ENCODE results near the gene SLX9.
"Not testable (repeated sequence)": the region's sequence is repeated elsewhere in the genome, so short reads cannot be mapped to it uniquely, and the experiment has no call there.

Gene SLX9

DNA sequence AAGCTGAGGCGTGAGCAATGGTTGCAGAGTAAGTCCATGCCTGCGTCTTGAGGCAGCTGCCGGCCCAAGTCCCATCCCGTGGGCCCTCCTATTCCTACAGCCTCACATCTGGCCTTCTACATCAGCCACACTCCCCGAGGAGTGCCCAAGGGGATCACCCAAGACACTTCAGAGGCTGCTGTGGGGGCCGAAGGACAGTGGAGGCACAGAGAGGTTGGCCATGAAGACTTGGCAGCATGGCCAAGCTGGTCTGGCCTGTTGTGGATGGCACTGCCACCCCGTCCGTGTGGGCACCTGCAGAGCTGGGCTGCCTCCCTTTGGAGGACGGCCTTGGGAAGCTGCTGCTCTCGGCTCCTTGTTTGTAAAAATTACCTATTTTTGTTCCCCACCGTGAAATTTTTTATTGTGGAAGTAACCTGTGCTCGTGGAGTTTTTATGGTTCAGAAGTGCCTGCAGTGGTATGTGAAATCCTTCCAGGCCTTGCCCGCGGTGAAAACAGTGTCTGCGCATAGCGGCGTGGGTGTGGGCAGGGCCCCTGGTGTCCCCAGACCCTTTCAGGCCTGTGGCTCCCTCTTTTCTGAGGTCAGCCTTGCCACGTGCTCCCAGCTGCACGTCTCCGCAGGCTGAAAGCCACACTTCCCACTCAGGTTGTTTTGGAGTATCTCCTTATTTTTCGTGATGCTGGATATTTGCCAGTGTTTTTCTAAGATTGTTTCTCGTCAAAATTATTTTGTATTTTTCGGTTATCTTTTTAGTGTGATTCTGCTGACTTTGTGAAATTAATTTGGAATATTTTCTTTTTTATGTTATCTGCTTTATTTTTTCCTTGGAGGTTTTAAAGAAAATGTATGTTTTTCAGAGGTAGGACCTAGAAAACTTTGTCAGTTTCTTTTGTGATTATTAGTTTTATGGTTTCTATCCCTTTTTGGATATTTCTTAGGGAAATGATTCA, 20.6 kb downstream of the SLX9 start:
- no peak for DNase-seq (ENCODE audit: low read depth)

DNA sequence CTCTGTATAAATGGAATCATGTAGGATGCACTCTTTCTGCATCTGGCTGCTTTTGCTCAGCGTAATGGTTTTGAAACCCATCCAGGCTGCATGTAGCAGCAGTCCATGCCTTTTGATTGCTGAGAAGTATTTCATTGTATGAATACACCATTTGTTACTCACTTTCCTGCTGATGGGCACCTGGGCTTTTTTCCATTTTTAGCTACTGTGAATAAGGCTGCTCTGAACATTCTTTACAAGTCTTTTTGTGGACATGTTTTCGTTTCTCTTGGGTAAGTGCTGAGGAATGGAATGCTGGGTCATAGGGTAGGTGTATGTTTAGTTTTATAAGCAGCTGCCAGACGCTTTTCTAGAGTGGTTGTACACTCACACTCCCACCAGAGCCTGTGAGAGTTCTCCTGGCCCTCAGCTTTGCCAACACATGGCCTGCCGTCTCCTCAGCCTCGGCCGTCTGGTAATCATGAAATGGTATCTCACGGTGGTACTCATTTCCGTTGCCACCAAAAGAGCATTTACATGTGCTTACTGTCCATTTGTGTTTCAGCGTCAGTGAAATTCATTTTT, 22.7 kb downstream of the SLX9 start:
- peak; percentile 94 for DNase-seq (ENCODE audit: low read depth)

GRCh38 chr21:44964381-44964780, 24.6 kb downstream of the SLX9 start:
- DNase-seq (ENCODE audit: low read depth), result no peak

DNA sequence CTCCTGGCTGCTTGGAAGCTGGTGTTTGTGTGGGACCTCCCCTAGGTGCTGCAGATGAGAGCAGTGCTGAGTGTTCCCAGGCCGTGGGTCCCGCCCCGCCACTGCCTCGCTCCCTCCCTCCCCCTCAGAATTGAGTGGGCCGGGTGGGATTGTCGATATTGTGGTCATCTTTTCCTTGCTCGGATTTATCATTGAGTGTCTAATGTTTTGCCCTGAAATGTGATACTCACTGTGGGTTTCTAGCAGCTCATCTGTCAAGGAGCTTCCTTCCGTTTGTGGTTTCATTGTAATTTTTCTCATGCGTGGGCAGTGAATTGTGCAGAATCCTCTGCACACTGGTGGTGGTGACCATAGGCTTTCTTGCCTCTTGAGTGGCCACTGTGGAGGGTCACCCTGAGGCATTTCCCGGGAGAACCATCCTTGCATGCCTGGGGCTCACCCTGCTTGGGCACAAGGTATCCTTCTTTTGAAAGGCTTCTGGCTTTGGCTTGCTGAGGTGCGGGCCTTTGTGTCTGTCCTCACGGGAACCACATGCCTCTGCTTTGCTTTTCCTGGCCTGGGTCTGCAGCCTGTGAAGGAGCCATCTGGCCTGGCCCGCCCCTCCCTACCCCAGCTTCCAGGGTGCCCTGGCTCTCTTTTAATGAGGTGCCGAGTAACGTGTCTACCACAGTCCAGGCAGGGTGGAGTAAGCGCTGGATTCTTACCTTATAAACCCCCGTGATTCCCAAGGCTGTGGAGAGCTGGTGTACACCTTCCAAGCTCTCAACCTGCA, 25.6 kb downstream of the SLX9 start:
- DNase-seq (ENCODE audit: low read depth), result peak; percentile 63

- no peak for DNase-seq (ENCODE audit: low read depth)
Observed at GRCh38 chr21:44966135-44967081, 26.6 kb downstream of the SLX9 start.

GRCh38 chr21:44967082-44968047, 27.5 kb downstream of the SLX9 start:
- no peak for DNase-seq (ENCODE audit: low read depth)

DNA sequence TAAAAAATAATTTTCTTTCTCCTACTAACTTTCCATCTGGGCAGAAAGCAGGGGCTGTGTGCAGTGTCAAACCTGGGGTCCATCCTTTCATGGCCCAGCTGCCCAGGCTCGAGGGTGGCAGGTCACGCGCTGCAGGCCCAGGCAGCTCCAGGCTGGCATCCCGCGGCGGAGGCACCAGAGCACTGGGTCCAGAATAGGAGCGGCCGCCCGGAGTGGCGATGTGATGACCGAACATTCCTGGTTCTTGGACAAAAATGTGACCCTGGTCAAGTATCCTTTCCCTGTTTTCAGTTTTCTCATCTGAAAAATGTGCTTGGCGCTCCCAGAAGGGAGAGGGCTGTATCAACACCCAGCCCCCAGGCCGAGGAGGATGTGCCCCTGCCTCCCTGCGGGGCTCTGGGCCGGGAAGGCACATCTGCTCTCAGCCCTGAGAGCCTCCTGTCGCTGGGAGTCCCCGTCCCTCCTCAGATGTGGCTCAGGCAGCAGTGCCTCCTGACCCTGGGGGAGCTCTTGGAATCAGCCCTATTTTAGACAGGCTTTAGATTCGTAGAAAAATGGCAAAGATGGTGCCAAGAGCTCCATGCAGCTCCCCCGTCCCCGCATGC, 29.3 kb downstream of the SLX9 start:
- no peak for DNase-seq (ENCODE audit: low read depth)

DNA sequence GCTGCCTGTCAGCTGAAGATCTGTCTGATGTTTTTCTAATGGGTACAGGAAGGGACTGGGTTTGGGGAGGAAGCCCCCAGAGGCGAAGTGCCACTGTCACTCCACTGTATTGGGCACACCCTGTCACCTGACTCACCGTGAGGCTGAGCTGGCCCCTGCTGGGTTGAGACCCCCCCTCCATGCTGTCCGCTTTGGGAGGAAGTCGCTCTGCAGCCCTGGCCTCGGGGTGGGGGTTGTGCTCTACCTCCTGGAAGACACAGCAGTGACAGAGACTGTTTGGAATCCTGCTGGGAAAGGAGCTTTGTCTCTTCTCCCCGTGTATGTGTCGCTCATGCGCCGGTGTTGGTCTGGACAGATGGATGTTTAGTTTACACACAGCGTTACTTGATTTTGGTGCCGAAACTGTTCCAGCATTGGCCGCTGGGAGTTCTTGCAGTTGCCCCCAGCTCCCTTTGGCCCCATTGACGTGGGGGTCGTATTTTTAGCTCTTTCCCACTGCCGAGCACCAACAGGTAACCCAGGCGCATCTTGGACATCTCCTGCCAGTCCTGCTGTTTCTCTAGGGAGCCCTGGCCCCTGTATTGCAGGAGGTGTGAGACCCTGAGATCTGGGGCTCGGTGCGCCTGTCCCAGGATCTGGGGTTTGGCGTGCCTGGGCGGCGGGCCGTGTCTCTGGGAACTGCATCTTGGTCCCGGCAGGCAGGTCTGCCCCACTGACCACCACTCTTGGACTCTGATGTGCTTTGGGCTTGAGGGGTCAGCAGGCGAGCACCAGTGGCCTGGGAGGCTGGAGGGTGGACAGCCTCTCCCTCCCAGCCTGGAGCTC, 30.3 kb downstream of the SLX9 start:
- peak; percentile 77 for DNase-seq (ENCODE audit: low read depth)

DNA sequence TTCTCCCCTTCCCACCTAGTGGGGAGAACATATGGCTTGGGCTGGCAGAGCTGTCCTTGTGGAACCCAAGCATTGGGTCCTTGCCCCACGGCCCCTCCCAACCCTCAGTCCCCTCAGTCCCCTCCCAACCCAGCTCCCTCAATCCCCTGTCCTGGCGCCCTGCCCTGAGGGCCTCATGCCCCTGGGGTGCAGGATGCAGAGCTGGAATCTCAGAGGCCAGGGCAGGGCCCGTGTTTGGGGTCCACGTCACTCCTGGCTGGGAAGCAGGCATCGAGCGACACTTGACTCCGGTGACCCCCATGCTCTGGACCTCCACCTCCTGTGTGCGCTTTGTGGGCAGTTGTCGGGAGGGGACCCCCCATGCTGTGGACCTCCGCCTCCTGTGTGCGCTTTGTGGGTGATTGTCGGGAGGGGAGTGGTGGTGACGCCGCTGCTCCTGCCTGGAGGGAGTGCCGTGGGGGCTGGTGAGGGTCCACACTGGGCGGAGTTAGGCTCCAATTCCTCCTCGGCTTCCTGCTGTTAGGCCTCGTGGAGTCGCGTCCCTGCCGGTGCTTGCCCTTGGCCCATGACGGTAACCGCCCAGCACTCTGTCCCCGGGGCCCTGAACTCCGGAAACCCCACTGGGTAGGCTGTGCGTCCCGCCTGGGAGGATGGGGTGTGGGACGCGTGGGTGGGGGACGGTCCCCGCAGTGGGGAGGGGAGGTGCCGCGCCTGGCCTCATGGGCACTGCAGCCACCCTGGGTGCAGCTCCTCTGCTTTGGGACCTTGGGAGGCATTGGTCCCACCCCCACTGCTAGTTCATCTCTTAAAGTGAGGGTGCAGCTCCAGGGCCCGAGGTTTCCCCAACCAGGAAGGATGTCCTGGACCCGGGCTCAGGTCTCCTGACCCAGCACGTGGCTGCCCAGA, 31.2 kb downstream of the SLX9 start:
- no peak for DNase-seq (ENCODE audit: low read depth)

DNA sequence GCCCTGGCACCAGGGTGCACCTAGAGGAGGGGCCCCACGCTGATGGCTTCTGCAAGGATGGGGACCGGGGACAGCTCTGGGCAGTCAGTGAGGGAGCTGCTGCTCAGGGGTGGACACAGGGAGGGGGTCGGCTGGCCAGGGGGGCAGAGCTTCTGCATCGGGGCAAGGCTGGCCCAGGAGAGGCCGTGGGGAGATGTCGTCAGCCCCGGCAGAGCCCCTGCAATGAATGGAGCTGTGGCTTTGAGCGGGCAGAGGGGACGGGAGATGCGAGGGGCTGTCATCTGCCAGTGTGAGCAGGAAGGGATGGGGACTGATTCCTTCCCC, 31.8 kb downstream of the SLX9 start:
- no peak for DNase-seq (ENCODE audit: low read depth)

GRCh38 chr21:44972301-44972814, 32.5 kb downstream of the SLX9 start:
- no peak for DNase-seq (ENCODE audit: low read depth)

GRCh38 chr21:44972821-44973220, 33.0 kb downstream of the SLX9 start:
- DNase-seq (ENCODE audit: low read depth), result peak; percentile 29

GRCh38 chr21:44973598-44973997, 33.8 kb downstream of the SLX9 start:
- DNase-seq (ENCODE audit: low read depth), result no peak

GRCh38 chr21:44974676-44975075, 34.8 kb downstream of the SLX9 start:
- DNase-seq (ENCODE audit: low read depth), result no peak

DNA sequence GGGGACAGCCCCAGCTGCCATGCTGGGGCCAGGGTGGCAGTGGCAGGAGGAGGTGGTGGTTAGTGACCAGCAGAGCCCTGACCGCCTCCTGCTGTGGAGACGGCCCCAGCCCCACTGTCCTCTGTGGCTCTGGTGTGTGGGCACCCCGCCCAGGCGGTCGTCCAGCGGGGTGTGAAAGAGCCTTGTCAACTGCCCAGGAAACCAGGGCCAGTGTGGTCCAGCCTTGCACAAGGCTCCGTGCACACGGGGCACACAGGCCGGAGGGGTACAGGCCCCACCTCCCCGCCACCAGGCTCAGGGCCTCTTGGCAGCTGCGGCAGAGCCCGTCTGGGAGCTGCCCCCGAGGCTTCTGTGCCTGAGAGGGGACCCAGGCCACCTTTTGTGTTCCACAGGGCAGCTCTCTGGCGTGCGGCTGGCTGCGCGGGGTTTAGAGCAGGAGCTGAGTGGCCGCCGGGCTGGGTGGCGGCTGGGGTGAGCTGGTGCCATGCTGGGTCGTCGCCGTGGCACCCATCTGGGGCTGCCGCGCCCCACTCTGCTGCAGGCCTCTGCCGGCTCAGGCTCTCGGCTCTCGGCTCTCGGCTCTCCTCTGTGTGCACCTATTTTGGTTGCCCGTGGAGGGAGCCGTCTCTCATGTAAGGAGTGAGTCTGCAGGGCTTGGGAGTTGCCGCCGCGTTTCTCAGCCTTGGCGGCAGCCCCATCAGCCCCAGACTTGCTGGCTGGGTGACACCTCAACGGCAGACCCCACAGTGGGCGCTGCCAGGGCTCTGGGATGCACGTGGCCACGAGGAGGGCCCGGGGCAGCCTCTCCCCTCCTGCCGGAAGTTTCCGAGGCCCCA, 36.1 kb downstream of the SLX9 start:
- DNase-seq (ENCODE audit: low read depth), result no peak

DNA sequence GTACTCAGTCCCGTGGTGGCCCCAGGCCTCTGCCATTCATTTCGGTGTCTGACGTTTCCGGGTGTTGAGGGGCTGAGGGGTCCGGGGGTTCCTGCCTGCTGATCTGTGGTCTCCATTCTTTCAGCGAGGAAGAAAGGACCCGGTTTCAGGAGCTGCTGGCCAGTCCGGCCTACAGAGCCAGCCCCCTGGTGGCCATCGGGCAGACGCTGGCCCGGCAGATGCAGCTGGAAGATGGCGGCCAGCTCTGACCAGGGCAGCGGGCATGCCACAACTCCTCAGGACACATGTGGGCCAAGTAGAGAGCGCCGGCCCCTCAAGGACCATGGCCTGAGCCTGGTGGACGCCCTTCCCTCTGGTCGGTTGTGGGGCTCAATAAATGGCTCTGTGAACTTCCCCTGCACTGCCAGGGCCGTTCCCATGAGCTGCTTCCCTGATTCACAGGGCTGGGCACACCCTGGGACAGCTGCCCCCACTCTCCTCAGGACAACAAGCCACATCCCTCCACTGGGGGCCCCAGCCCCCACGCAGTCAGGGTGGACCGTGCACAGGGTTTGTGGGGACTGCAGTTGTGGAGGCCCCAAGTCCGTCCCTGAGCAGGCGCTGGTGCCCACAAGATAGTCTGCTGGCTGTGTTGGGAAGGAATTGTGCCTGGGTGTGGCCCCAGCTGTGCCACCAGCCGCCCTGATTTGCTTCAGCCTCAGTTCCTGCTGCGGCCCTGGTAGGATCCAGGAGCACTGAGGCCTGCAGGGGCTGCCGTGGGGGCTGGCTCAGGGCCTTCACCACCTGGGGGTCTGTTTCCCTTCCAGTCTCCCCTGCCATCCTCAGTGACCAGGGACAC, 36.9 kb downstream of the SLX9 start:
- DNase-seq (ENCODE audit: low read depth), result not testable (repeated sequence)
